HG03139 (cell line): ENCODE data around the gene VPS26C.
"Not testable (repeated sequence)": the region's sequence is repeated elsewhere in the genome, so short reads cannot be mapped to it uniquely, and the experiment has no call there.

Experiments
- ATAC-seq: cut with Tn5 transposase; IDR thresholded peaks from one replicate; pipeline ENCODE4 v1.9.1; 2021; ENCODE audit not compliant: unreplicated experiment

The VPS26C gene

GRCh38 chr21:37231671-37232070 is 35.5 kb downstream of the VPS26C start:
- no peak for ATAC-seq

GRCh38 chr21:37231249-37231645 is 35.9 kb downstream of the VPS26C start:
- ATAC-seq, result no peak

DNA sequence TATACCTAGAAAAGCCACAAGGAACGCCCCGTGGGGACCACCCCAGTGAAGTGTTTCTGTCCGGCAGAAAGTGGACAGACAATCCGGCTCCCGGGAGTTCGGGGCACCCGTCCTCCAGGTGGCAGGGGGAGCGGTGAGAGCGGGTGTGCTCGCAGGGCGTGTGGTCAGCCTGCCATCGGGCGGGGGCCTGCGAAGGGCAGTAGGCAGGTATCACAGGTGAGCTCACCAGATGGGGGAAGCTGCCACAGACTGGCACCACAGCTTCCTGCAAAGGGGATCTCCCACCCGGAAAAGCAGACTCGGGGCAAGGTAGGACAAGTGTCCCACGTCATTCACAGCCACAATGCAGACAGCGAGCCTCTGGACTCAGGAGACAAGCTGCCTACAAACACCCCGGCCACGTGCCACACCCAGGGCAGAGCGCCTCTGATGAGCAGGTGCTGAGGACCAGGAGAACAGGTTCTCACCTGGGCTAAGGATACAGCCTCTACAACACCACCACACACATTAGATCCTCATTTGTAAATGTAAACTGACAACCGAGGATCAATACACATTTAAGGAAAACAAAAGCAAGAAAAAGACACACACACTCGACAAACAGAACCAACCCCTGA is 36.4 kb downstream of the VPS26C start:
- ATAC-seq, result no peak

- ATAC-seq, result no peak
These were observed 39.1 kb downstream of the VPS26C start for GRCh38 chr21:37228003-37228400.

DNA sequence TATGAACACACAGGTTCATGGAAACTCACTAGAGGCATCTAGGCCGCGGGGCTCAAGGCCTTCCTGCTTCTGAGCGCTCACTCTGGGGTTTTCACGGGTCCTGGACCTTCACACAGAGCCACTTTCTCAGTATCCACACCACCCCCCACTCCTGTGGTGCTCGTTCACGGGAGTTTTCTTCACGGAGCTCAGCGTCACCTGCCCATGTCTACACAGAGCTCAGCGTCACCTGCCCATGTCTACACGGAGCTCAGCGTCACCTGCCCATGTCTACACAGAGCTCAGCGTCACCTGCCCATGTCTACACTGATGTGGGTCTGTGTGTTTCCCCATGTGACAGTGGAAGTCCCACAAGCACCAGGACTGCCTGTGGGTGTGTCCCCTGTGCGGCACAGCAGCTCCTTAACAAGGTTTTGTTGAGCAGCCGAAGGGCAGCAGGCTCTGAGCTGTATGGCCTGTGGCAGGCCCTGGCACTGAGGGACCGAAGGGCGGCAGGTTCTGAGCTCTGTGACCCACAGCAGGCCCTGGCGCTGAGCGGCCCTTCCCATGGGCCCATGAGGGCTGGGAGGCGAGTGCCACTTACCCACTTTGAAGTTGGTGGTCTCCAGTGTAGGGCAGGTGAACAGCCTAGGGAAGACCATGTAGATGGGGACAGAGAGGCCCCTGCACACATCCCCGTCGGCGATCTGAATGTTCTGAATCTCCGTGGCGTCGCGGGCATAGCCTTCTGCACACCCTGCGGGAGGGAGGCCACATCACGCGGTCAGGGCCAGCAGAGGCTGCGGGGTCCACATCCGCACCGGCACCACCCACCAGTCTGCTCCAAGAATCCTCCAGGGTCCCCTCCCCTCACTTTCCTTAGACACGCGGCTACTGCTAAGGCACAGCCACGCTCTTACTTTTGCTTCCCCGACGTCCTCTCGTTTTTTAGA is 39.8 kb downstream of the VPS26C start:
- ATAC-seq, result no peak

DNA sequence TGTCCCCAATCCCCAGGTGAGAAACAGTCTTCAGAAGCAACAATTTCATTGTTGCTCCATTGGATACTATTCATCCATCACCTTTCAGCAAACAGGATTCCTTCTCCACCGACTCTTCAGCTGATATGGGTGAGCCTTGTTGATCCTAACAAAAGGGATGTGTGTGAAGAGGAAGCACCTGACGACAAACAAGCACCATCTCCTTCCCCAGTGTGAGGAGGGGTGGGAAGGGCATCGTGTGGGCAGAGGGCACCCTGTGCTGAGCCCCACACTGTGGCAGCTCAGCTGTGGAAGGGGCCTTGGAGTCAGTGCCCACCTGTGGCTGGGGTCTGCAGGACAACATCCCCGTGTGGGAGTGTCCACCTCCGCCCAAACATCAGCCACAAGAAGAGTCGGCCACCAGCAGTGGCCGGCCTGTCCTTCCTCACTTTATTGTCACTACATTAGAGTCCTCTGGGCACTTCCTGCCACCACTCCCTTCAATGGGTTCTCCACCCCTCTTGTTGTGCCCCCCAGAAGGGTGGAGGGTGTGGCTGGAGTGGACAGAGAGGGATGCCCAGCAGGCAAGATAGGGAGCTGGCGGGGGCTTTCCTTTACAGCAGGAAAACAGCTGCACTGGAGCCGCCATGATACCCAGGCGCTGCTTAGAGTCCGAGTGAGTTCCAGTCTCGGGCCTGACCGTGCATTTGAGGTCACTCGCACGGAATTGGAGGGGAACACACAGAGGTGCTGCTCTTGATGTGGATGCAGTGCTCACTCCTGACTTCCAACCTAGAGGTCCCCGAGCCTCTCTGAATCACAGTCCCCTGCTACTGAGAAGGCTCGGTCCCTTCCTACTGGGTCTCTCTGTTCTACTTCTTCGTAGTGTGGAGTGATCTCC is 40.9 kb downstream of the VPS26C start:
- no peak for ATAC-seq

GRCh38 chr21:37224861-37225839 is 42.0 kb downstream of the VPS26C start:
- no peak for ATAC-seq

GRCh38 chr21:37223804-37224345 is 43.3 kb downstream of the VPS26C start:
- ATAC-seq, result no peak

GRCh38 chr21:37222248-37222647 is 44.9 kb downstream of the VPS26C start:
- not testable (repeated sequence) for ATAC-seq

- ATAC-seq, result peak; percentile 72
These were observed 46.0 kb downstream of the VPS26C start for GRCh38 chr21:37220981-37221664.

- ATAC-seq, result peak; percentile 38
These were observed 46.6 kb downstream of the VPS26C start for GRCh38 chr21:37220433-37220980.

DNA sequence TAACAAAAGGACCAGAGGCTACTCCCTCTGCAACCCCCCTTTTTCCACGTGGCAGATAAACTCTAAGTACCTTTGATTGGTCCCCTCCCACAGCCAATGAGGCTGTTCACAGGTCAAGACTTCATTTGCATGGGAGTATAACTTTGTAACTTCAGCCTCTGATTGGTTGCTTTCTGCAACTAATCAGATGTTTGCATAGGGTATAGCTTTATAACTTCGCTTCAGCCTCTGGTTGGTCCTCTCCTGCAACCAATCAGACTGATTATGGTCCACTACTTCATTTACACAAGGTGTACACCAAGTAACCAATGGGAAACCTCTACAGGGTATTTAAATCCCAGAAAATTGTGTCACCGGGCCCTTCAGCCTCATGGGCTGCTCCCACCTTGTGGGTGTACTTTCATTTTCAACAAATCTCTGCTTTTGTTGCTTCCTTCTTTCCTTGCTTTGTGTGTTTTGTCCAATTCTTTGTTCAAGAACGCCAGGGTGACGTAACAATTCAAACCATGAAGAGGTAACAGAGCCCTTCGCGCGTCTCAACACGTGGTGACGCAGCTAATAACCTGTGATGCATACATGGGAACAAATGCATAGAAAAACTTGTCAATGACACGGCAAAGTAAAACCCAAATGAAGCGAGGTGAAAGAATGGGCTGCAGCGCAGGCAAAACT is 47.2 kb downstream of the VPS26C start:
- no peak for ATAC-seq

GRCh38 chr21:37214952-37215351 is 52.2 kb downstream of the VPS26C start:
- no peak for ATAC-seq

GRCh38 chr21:37210799-37211198 is 56.3 kb downstream of the VPS26C start:
- no peak for ATAC-seq

- ATAC-seq, result no peak
These were observed 57.0 kb downstream of the VPS26C start for GRCh38 chr21:37210130-37210529.

DNA sequence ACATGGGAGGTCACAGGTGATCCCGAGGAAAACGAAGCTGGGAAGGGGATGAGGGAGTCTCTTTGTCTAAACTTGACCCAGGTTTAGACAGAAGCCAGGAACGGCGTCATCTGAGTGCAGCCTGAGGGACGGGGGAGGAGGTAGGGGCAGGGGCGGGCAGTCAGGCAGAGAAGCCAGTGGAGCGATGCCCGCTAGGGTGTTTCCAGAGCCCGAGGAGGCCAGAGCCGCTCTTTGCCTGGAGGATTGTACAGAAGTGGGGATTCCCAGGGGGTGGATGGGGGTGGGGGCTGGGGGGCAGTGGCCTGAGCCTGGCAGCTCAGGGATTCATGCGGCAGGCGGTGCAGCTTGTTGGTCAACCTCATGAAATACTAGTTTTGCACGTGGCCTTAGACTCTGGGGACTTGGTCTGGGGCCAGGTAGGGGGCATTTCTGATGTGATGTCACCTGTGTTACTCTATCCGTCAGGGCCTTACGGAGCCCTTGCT is 58.4 kb downstream of the VPS26C start:
- ATAC-seq, result peak; percentile 26

DNA sequence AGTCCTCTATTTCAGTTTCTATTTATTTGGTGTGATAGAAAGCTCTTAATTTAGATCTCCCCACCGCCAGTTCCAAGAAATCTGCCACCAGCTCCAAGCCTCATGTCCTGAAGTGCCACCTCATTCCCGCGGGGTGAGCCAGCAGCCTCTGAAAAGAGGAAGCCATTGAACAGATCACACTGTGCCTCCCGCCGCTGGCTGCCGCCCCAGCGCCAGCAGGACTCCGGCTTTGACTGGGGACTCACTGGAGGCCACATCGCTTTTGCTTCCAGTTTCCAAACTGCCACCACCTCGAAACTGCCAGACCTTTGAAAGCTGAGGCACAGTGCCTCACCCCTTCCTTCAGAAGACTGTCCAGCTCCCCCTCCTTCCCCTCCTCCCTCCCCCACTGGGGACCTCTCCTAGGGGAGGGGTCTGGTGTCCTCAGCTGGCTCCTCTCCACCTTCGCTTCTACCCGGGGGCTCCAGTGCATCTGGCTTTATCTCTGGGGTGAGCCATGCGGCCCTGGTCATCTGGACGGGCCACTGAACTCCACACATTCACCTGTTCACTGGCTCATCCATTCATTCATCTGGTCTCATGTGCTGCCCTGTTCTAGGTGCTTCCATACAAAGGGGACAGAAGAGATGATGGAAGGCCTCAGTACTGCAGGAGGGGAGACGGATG is 58.9 kb downstream of the VPS26C start:
- peak; percentile 46 for ATAC-seq
